Neural progenitor cell (in vitro differentiated cells): Measurements from ENCODE around the gene MOCOS. TPM values are rescaled to one million over a fixed set of nuclear protein-coding genes. Genes with fewer than 3 reads are reported as not detected.
"Not testable (repeated sequence)": the region's sequence is repeated elsewhere in the genome, so short reads cannot be mapped to it uniquely, and the experiment has no call there.

Source experiments
- DNase-seq: peaks from one replicate; pipeline ENCODE4 v3.0.0-alpha.2; 2016; ENCODE audit warnings: low spot score
- H2AFZ ChIP-seq: fragments of 200-600 bp; sonication (generic); replicated peaks from 2 replicates; pipeline ENCODE4 v1.6.1; 2016; ENCODE audit warnings: antibody characterized with exemption
- H3F3A ChIP-seq: fragments of 200-600 bp; sonication (generic); 2 replicates; pipeline ENCODE4 v1.6.1; 2016; ENCODE audit warnings: antibody characterized with exemption, low read depth
- H3K27ac ChIP-seq: fragments of 200-600 bp; sonication (generic); 2 replicates; pipeline ENCODE4 v1.5.1; 2016; ENCODE audit warnings: mild to moderate bottlenecking
- H3K27me3 ChIP-seq: fragments of 200-600 bp; sonication (generic); 2 replicates; pipeline ENCODE4 v1.6.1; 2016; ENCODE audit warnings: mild to moderate bottlenecking, moderate library complexity
- H3K36me3 ChIP-seq: fragments of 200-600 bp; sonication (generic); 2 replicates; pipeline ENCODE4 v1.5.1; 2016
- H3K4me1 ChIP-seq: fragments of 200-600 bp; sonication (generic); 2 replicates; pipeline ENCODE4 v1.6.1; 2016; ENCODE audit warnings: mixed run types
- H3K4me2 ChIP-seq: fragments of 200-600 bp; sonication (generic); 2 replicates; pipeline ENCODE4 v1.6.1; 2016
- H3K4me3 ChIP-seq: fragments of 200-600 bp; sonication (generic); 2 replicates; pipeline ENCODE4 v1.5.1; 2016
- H3K79me2 ChIP-seq: fragments of 200-600 bp; sonication (generic); 2 replicates; pipeline ENCODE4 v1.6.1; 2016; ENCODE audit warnings: low read depth
- H3K9ac ChIP-seq: fragments of 200-600 bp; sonication (generic); 2 replicates; pipeline ENCODE4 v1.6.1; 2016
- H3K9me3 ChIP-seq: fragments of 200-600 bp; sonication (generic); 2 replicates; pipeline ENCODE4 v1.5.1; 2016; ENCODE audit warnings: low read depth
- H4K20me1 ChIP-seq: fragments of 200-600 bp; sonication (generic); 2 replicates; pipeline ENCODE4 v1.6.1; 2016; ENCODE audit warnings: low read depth
- H3K27ac Mint-ChIP-seq: 3 replicates; pipeline ENCODE4 v1.8.0; 2021; ENCODE audit warnings: mixed read lengths
- H3K27me3 Mint-ChIP-seq: 2 replicates; pipeline ENCODE4 v1.8.0; 2022; ENCODE audit warnings: low read depth, mild to moderate bottlenecking, inconsistent platforms, moderate library complexity, mixed read lengths; ENCODE audit not compliant: insufficient read depth
- H3K36me3 Mint-ChIP-seq: 3 replicates; pipeline ENCODE4 v1.8.0; 2021; ENCODE audit warnings: mixed read lengths
- H3K4me1 Mint-ChIP-seq: 3 replicates; pipeline ENCODE4 v1.8.0; 2021; ENCODE audit warnings: mixed read lengths
- H3K4me3 Mint-ChIP-seq: 3 replicates; pipeline ENCODE4 v1.8.0; 2021; ENCODE audit warnings: mild to moderate bottlenecking, moderate library complexity, mixed read lengths
- H3K9me3 Mint-ChIP-seq: 3 replicates; pipeline ENCODE4 v1.8.0; 2020; ENCODE audit warnings: mixed read lengths
- CTCF ChIP-seq: fragments of 200-600 bp; sonication (generic); IDR thresholded peaks from 2 replicates; pipeline ENCODE4 v1.5.1; 2017; ENCODE audit warnings: antibody characterized with exemption, mild to moderate bottlenecking
- EZH2 ChIP-seq: fragments of 200-600 bp; sonication (generic); IDR thresholded peaks from 2 replicates; pipeline ENCODE4 v1.6.1; 2017; ENCODE audit warnings: antibody characterized with exemption, mild to moderate bottlenecking, moderate library complexity
- EZH2phosphoT487 ChIP-seq: fragments of 200-600 bp; sonication (generic); IDR thresholded peaks from 2 replicates; pipeline ENCODE4 v1.6.1; 2017; ENCODE audit warnings: antibody characterized with exemption
- total RNA-seq: library from RNA; depleted of rRNA; stranded (reverse); fragments of >200 nt; gene quantifications from 2 replicates; pipeline ENCODE4 v1.2.3, GENCODE V29; 2015; ENCODE audit warnings: low replicate concordance

Gene MOCOS
- total RNA-seq, 1 donor from 2014 or later, result 0.36 TPM

DNA sequence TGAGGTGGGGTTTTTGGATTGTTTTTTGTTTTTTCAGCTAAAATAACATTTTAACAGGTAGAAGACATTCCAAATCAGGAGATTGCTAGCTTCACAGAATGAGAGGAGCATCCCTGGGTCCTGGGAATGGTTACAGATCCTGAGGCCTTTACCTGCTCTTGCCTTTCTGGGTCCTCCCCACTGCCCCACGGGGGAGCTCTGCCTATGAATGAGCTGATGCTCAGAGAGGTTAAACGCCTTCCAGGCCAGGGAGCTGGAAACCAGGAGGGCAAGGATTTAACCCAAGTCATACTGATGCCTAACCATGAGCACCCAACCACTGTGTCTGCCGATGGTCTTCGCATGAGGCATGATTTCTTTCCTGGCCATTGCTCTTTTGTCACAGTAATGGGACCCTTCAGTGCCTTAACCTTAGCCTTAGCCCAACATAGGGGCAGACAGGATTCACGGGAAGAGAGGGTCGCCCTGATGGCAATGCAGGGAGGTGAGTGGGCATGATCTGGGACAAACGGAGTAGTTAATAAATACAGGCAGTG lies 16.1 kb downstream of the MOCOS start:
- H3K27ac ChIP-seq, result no peak overlapping the region
- no peaks in the 10 kb centered on the region for H3K4me1 ChIP-seq
- no peaks in the 10 kb centered on the region for H3K27me3 ChIP-seq
- no peak overlapping the region for H3K9ac ChIP-seq
- H3K36me3 ChIP-seq, result no peaks in the 10 kb centered on the region
- peaks cover 4% of the 10 kb centered on the region for H3K36me3 Mint-ChIP-seq
- no peaks in the 10 kb centered on the region for H3K4me1 Mint-ChIP-seq
- no peak overlapping the region for H3K4me2 ChIP-seq
- DNase-seq, result no peak
- H2AFZ ChIP-seq, result no peak overlapping the region
- H3F3A ChIP-seq, result no peaks in the 10 kb centered on the region
- H3K27ac Mint-ChIP-seq, result no peak overlapping the region
- no peaks in the 10 kb centered on the region for H3K79me2 ChIP-seq
- peaks cover 4% of the 10 kb centered on the region for H3K27me3 Mint-ChIP-seq
- H3K9me3 ChIP-seq, result no peaks in the 10 kb centered on the region
- no peaks in the 10 kb centered on the region for H4K20me1 ChIP-seq
- no peak overlapping the region for H3K4me3 Mint-ChIP-seq
- TF ChIP-seq EZH2 (no peak), EZH2phosphoT487 (no peak), CTCF (no peak)
- H3K9me3 Mint-ChIP-seq, result peaks cover 14% of the 10 kb centered on the region
- H3K4me3 ChIP-seq, result no peak overlapping the region

DNA sequence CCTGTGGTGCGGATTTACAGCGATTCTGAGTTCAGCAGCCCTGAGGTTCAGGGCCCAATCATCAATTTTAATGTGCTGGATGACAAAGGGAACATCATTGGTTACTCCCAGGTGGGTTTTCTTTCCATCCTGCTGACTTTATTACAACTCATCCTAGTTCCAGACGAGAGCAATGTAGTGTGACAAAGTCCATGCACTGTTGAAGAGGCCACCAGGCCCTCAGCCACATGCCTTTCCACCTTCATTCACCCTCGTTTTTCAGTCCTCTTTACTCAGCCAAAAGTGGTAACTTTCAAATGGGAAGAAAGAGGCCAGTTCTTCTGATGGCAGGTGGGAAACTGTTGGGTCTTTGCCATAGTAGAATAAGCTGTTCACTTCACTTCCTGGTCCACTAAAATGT lies 17.9 kb downstream of the MOCOS start:
- no peaks in the 10 kb centered on the region for H3K27me3 ChIP-seq
- no peak overlapping the region for H2AFZ ChIP-seq
- no peak overlapping the region for H3K4me3 ChIP-seq
- no peaks in the 10 kb centered on the region for H3K4me1 ChIP-seq
- H3K4me1 Mint-ChIP-seq, result no peaks in the 10 kb centered on the region
- H3K4me2 ChIP-seq, result no peak overlapping the region
- no peak overlapping the region for H3K27ac Mint-ChIP-seq
- peaks cover 4% of the 10 kb centered on the region for H3K27me3 Mint-ChIP-seq
- no peak overlapping the region for H3K4me3 Mint-ChIP-seq
- H3F3A ChIP-seq, result no peaks in the 10 kb centered on the region
- peaks cover 19% of the 10 kb centered on the region for H3K9me3 Mint-ChIP-seq
- TF ChIP-seq CTCF, result no peak
- TF ChIP-seq EZH2phosphoT487, result no peak
- TF ChIP-seq EZH2, result no peak
- H3K36me3 Mint-ChIP-seq, result peaks cover 9% of the 10 kb centered on the region
- H3K79me2 ChIP-seq, result no peaks in the 10 kb centered on the region
- no peaks in the 10 kb centered on the region for H3K9me3 ChIP-seq
- no peaks in the 10 kb centered on the region for H3K36me3 ChIP-seq
- no peaks in the 10 kb centered on the region for H4K20me1 ChIP-seq
- no peak overlapping the region for H3K27ac ChIP-seq
- no peak for DNase-seq
- no peak overlapping the region for H3K9ac ChIP-seq

GRCh38 chr18:36207303-36207702 lies 20.0 kb downstream of the MOCOS start:
- TF ChIP-seq EZH2phosphoT487 (no peak), CTCF (no peak), EZH2 (no peak)
- H3K9me3 Mint-ChIP-seq, result peaks cover 19% of the 10 kb centered on the region

DNA sequence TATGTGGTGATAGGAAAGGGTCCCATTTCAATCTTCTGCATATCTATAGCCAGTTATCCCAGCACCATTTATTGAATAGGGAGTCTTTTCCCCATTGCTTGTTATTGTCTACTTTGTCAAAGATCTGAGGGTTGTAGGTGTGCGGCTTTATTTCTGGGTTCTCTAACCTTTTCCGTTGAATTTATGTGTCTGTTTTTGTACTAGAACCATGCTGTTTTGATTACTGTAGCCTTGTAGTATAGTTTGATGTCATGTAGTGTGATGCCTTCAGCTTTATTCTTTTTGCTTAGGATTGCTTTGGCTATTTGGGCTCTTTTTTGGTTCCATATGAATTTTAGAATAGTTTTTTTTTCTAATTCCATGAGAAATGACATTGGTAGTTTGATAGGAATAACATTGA lies 20.7 kb downstream of the MOCOS start:
- not testable (repeated sequence) for H3K4me3 Mint-ChIP-seq, H3K27ac Mint-ChIP-seq, H3K27ac ChIP-seq, H4K20me1 ChIP-seq, H3K36me3 Mint-ChIP-seq, H3K9ac ChIP-seq, H3K9me3 ChIP-seq, H3K27me3 Mint-ChIP-seq, H3F3A ChIP-seq, H3K4me1 ChIP-seq, DNase-seq, H3K4me1 Mint-ChIP-seq, H3K4me2 ChIP-seq, H3K79me2 ChIP-seq, H3K36me3 ChIP-seq, H2AFZ ChIP-seq, H3K4me3 ChIP-seq, H3K27me3 ChIP-seq
- H3K9me3 Mint-ChIP-seq, result peaks cover 19% of the 10 kb centered on the region

More at GRCh38 chr18:36207303-36207702, 20.0 kb downstream of the MOCOS start:
- H3K4me3 ChIP-seq, result no peak overlapping the region
- H3K36me3 ChIP-seq, result no peaks in the 10 kb centered on the region
- H2AFZ ChIP-seq, result no peak overlapping the region
- peaks cover under 1% of the 10 kb centered on the region for H3K4me1 Mint-ChIP-seq
- no peak for DNase-seq
- H3K27me3 ChIP-seq, result no peaks in the 10 kb centered on the region
- H3K27ac Mint-ChIP-seq, result no peak overlapping the region
- H3F3A ChIP-seq, result no peaks in the 10 kb centered on the region
- H3K4me1 ChIP-seq, result no peaks in the 10 kb centered on the region
- H3K9ac ChIP-seq, result no peak overlapping the region
- no peak overlapping the region for H3K4me2 ChIP-seq
- peaks cover 2% of the 10 kb centered on the region for H3K27me3 Mint-ChIP-seq
- peaks cover 9% of the 10 kb centered on the region for H3K36me3 Mint-ChIP-seq
- no peak overlapping the region for H3K4me3 Mint-ChIP-seq
- H3K79me2 ChIP-seq, result no peaks in the 10 kb centered on the region
- H3K9me3 ChIP-seq, result no peaks in the 10 kb centered on the region
- H4K20me1 ChIP-seq, result no peaks in the 10 kb centered on the region
- no peak overlapping the region for H3K27ac ChIP-seq
